Measurements from ENCODE around the gene CAB39L.

The CAB39L gene

GRCh38 chr13:49419276-49419675, 24.6 kb downstream of the CAB39L start:
- H3K27ac ChIP-seq (ENCODE audit: insufficient read depth, low read depth, low read length, poor library complexity, severe bottlenecking): no peak overlapping the region
- no peaks in the 10 kb centered on the region for H3K27me3 ChIP-seq (ENCODE audit: control insufficient read depth, insufficient read depth, low read length, poor library complexity, severe bottlenecking)
- 93 to 95% methylated on average over 3 of the region's 3 CpGs for WGBS, 2 experiments

GRCh38 chr13:49418206-49418605, 25.7 kb downstream of the CAB39L start:
- H3K9me3 ChIP-seq (ENCODE audit: control insufficient read depth, low read length): no peaks in the 10 kb centered on the region
- 93 to 96% methylated on average over 1 of the region's 1 CpG for WGBS, 2 experiments
- H3K4me1 ChIP-seq (ENCODE audit: control insufficient read depth, insufficient read depth, low read length): no peaks in the 10 kb centered on the region

More at GRCh38 chr13:49419276-49419675, 24.6 kb downstream of the CAB39L start:
- Histone ChIP-seq H3K36me3 (ENCODE audit: control insufficient read depth, insufficient read depth, low read length) (no peaks in the 10 kb centered on the region), H3K4me1 (ENCODE audit: control insufficient read depth, insufficient read depth, low read length) (no peaks in the 10 kb centered on the region), H3K9me3 (ENCODE audit: control insufficient read depth, low read length) (no peaks in the 10 kb centered on the region), H3K4me3 (ENCODE audit: insufficient read depth, low read depth, low read length) (no peak overlapping the region)

GRCh38 chr13:49417161-49417560, 26.7 kb downstream of the CAB39L start:
- H3K36me3 ChIP-seq (ENCODE audit: control insufficient read depth, insufficient read depth, low read length): no peaks in the 10 kb centered on the region
- H3K9me3 ChIP-seq (ENCODE audit: control insufficient read depth, low read length): no peaks in the 10 kb centered on the region
- no peaks in the 10 kb centered on the region for H3K4me1 ChIP-seq (ENCODE audit: control insufficient read depth, insufficient read depth, low read length)
- H3K27ac ChIP-seq (ENCODE audit: insufficient read depth, low read depth, low read length, poor library complexity, severe bottlenecking): no peak overlapping the region
- 99 to 100% methylated on average over 1 to 2 of the region's 3 CpGs for WGBS, 2 experiments
- H3K27me3 ChIP-seq (ENCODE audit: control insufficient read depth, insufficient read depth, low read length, poor library complexity, severe bottlenecking): no peaks in the 10 kb centered on the region
- H3K4me3 ChIP-seq (ENCODE audit: insufficient read depth, low read depth, low read length): no peak overlapping the region

More at GRCh38 chr13:49418206-49418605, 25.7 kb downstream of the CAB39L start:
- H3K27ac ChIP-seq (ENCODE audit: insufficient read depth, low read depth, low read length, poor library complexity, severe bottlenecking): no peak overlapping the region
- no peak overlapping the region for H3K4me3 ChIP-seq (ENCODE audit: insufficient read depth, low read depth, low read length)
- no peaks in the 10 kb centered on the region for H3K27me3 ChIP-seq (ENCODE audit: control insufficient read depth, insufficient read depth, low read length, poor library complexity, severe bottlenecking)
- H3K36me3 ChIP-seq (ENCODE audit: control insufficient read depth, insufficient read depth, low read length): no peaks in the 10 kb centered on the region

- no peaks in the 10 kb centered on the region for H3K36me3 ChIP-seq (ENCODE audit: control insufficient read depth, insufficient read depth, low read length)
- 57 to 67% methylated on average over 2 of the region's 2 CpGs for WGBS, 2 experiments
- H3K27ac ChIP-seq (ENCODE audit: insufficient read depth, low read depth, low read length, poor library complexity, severe bottlenecking): no peak overlapping the region
- H3K4me3 ChIP-seq (ENCODE audit: insufficient read depth, low read depth, low read length): no peak overlapping the region
- H3K27me3 ChIP-seq (ENCODE audit: control insufficient read depth, insufficient read depth, low read length, poor library complexity, severe bottlenecking): no peaks in the 10 kb centered on the region
- no peaks in the 10 kb centered on the region for H3K9me3 ChIP-seq (ENCODE audit: control insufficient read depth, low read length)
- H3K4me1 ChIP-seq (ENCODE audit: control insufficient read depth, insufficient read depth, low read length): no peaks in the 10 kb centered on the region
These were observed 31.1 kb downstream of the CAB39L start for GRCh38 chr13:49412749-49413148.

GRCh38 chr13:49411353-49411752, 32.5 kb downstream of the CAB39L start:
- no peaks in the 10 kb centered on the region for H3K27me3 ChIP-seq (ENCODE audit: control insufficient read depth, insufficient read depth, low read length, poor library complexity, severe bottlenecking)
- H3K9me3 ChIP-seq (ENCODE audit: control insufficient read depth, low read length): no peaks in the 10 kb centered on the region
- H3K27ac ChIP-seq (ENCODE audit: insufficient read depth, low read depth, low read length, poor library complexity, severe bottlenecking): no peak overlapping the region
- H3K4me1 ChIP-seq (ENCODE audit: control insufficient read depth, insufficient read depth, low read length): no peaks in the 10 kb centered on the region
- H3K4me3 ChIP-seq (ENCODE audit: insufficient read depth, low read depth, low read length): no peak overlapping the region
- no peaks in the 10 kb centered on the region for H3K36me3 ChIP-seq (ENCODE audit: control insufficient read depth, insufficient read depth, low read length)
- 95 to 100% methylated on average over 4 of the region's 5 CpGs for WGBS, 2 experiments

GRCh38 chr13:49410477-49410876, 33.4 kb downstream of the CAB39L start:
- no peaks in the 10 kb centered on the region for H3K27me3 ChIP-seq (ENCODE audit: control insufficient read depth, insufficient read depth, low read length, poor library complexity, severe bottlenecking)
- no peaks in the 10 kb centered on the region for H3K9me3 ChIP-seq (ENCODE audit: control insufficient read depth, low read length)
- H3K4me3 ChIP-seq (ENCODE audit: insufficient read depth, low read depth, low read length): no peak overlapping the region
- H3K36me3 ChIP-seq (ENCODE audit: control insufficient read depth, insufficient read depth, low read length): no peaks in the 10 kb centered on the region
- no peaks in the 10 kb centered on the region for H3K4me1 ChIP-seq (ENCODE audit: control insufficient read depth, insufficient read depth, low read length)
- H3K27ac ChIP-seq (ENCODE audit: insufficient read depth, low read depth, low read length, poor library complexity, severe bottlenecking): no peak overlapping the region

GRCh38 chr13:49410006-49410405, 33.9 kb downstream of the CAB39L start:
- Histone ChIP-seq H3K27ac (ENCODE audit: insufficient read depth, low read depth, low read length, poor library complexity, severe bottlenecking) (no peak overlapping the region), H3K9me3 (ENCODE audit: control insufficient read depth, low read length) (no peaks in the 10 kb centered on the region), H3K36me3 (ENCODE audit: control insufficient read depth, insufficient read depth, low read length) (no peaks in the 10 kb centered on the region), H3K27me3 (ENCODE audit: control insufficient read depth, insufficient read depth, low read length, poor library complexity, severe bottlenecking) (no peaks in the 10 kb centered on the region), H3K4me3 (ENCODE audit: insufficient read depth, low read depth, low read length) (no peak overlapping the region), H3K4me1 (ENCODE audit: control insufficient read depth, insufficient read depth, low read length) (no peaks in the 10 kb centered on the region)
- 92% methylated on average over 4 of the region's 4 CpGs for WGBS, 2 experiments

- Histone ChIP-seq H3K4me3 (ENCODE audit: insufficient read depth, low read depth, low read length) (no peak overlapping the region), H3K27ac (ENCODE audit: insufficient read depth, low read depth, low read length, poor library complexity, severe bottlenecking) (no peak overlapping the region), H3K27me3 (ENCODE audit: control insufficient read depth, insufficient read depth, low read length, poor library complexity, severe bottlenecking) (no peaks in the 10 kb centered on the region), H3K36me3 (ENCODE audit: control insufficient read depth, insufficient read depth, low read length) (no peaks in the 10 kb centered on the region), H3K9me3 (ENCODE audit: control insufficient read depth, low read length) (no peaks in the 10 kb centered on the region), H3K4me1 (ENCODE audit: control insufficient read depth, insufficient read depth, low read length) (no peaks in the 10 kb centered on the region)
- 90 to 92% methylated on average over 3 of the region's 3 CpGs for WGBS, 2 experiments
These were observed 34.9 kb downstream of the CAB39L start for GRCh38 chr13:49409008-49409407.

GRCh38 chr13:49407936-49408335, 35.9 kb downstream of the CAB39L start:
- no peaks in the 10 kb centered on the region for H3K36me3 ChIP-seq (ENCODE audit: control insufficient read depth, insufficient read depth, low read length)
- H3K4me3 ChIP-seq (ENCODE audit: insufficient read depth, low read depth, low read length): no peak overlapping the region
- no peaks in the 10 kb centered on the region for H3K9me3 ChIP-seq (ENCODE audit: control insufficient read depth, low read length)
- 97% methylated on average over 4 of the region's 4 CpGs for WGBS, 2 experiments
- no peak overlapping the region for H3K27ac ChIP-seq (ENCODE audit: insufficient read depth, low read depth, low read length, poor library complexity, severe bottlenecking)
- H3K4me1 ChIP-seq (ENCODE audit: control insufficient read depth, insufficient read depth, low read length): no peaks in the 10 kb centered on the region
- no peaks in the 10 kb centered on the region for H3K27me3 ChIP-seq (ENCODE audit: control insufficient read depth, insufficient read depth, low read length, poor library complexity, severe bottlenecking)

- H3K27me3 ChIP-seq (ENCODE audit: control insufficient read depth, insufficient read depth, low read length, poor library complexity, severe bottlenecking): no peaks in the 10 kb centered on the region
- H3K4me1 ChIP-seq (ENCODE audit: control insufficient read depth, insufficient read depth, low read length): no peaks in the 10 kb centered on the region
- no CpG with 5 or more reads among the region's 1 CpG for WGBS, 2 experiments
- H3K4me3 ChIP-seq (ENCODE audit: insufficient read depth, low read depth, low read length): no peak overlapping the region
- no peaks in the 10 kb centered on the region for H3K36me3 ChIP-seq (ENCODE audit: control insufficient read depth, insufficient read depth, low read length)
- no peaks in the 10 kb centered on the region for H3K9me3 ChIP-seq (ENCODE audit: control insufficient read depth, low read length)
- H3K27ac ChIP-seq (ENCODE audit: insufficient read depth, low read depth, low read length, poor library complexity, severe bottlenecking): no peak overlapping the region
These were observed 36.8 kb downstream of the CAB39L start for GRCh38 chr13:49407068-49407467.

GRCh38 chr13:49404703-49405020, 39.2 kb downstream of the CAB39L start:
- no peaks in the 10 kb centered on the region for H3K27me3 ChIP-seq (ENCODE audit: control insufficient read depth, insufficient read depth, low read length, poor library complexity, severe bottlenecking)
- no peak overlapping the region for H3K4me3 ChIP-seq (ENCODE audit: insufficient read depth, low read depth, low read length)
- H3K27ac ChIP-seq (ENCODE audit: insufficient read depth, low read depth, low read length, poor library complexity, severe bottlenecking): no peak overlapping the region
- no peaks in the 10 kb centered on the region for H3K36me3 ChIP-seq (ENCODE audit: control insufficient read depth, insufficient read depth, low read length)
- no peaks in the 10 kb centered on the region for H3K4me1 ChIP-seq (ENCODE audit: control insufficient read depth, insufficient read depth, low read length)
- no peaks in the 10 kb centered on the region for H3K9me3 ChIP-seq (ENCODE audit: control insufficient read depth, low read length)
- WGBS, 2 experiments: 82 to 95% methylated on average over 1 of the region's 1 CpG
